GM19455 (cell line): ENCODE results near the gene ASB13.

Experiments used
- ATAC-seq: cut with Tn5 transposase; IDR thresholded peaks from one replicate; pipeline ENCODE4 v1.9.1; 2021; ENCODE audit not compliant: unreplicated experiment

Gene ASB13

GRCh38 chr10:5670662-5671375, 4.4 kb upstream of the ASB13 start:
- ATAC-seq = no peak

GRCh38 chr10:5669604-5670003, 3.2 kb upstream of the ASB13 start:
- no peak for ATAC-seq

GRCh38 chr10:5668429-5668828, 2.0 kb upstream of the ASB13 start:
- no peak for ATAC-seq

GRCh38 chr10:5666841-5667630, 641 bp upstream of the ASB13 start:
- ATAC-seq = no peak

- no peak for ATAC-seq
These were observed 905 bp downstream of the ASB13 start for GRCh38 chr10:5665373-5666007.

GRCh38 chr10:5663692-5664427, 2.5 kb downstream of the ASB13 start:
- no peak for ATAC-seq

GRCh38 chr10:5662708-5663579, 3.5 kb downstream of the ASB13 start:
- no peak for ATAC-seq

- no peak for ATAC-seq
These were observed 5.4 kb downstream of the ASB13 start for GRCh38 chr10:5661043-5661442.

GRCh38 chr10:5659702-5660528, 6.5 kb downstream of the ASB13 start:
- no peak for ATAC-seq

GRCh38 chr10:5658871-5659618, 7.3 kb downstream of the ASB13 start:
- ATAC-seq = no peak

- no peak for ATAC-seq
These were observed 9.4 kb downstream of the ASB13 start for GRCh38 chr10:5656737-5657579.

GRCh38 chr10:5655121-5655520, 11.3 kb downstream of the ASB13 start:
- no peak for ATAC-seq

- no peak for ATAC-seq
These were observed 12.1 kb downstream of the ASB13 start for GRCh38 chr10:5654218-5654755.

GRCh38 chr10:5652746-5653145, 13.6 kb downstream of the ASB13 start:
- no peak for ATAC-seq

GRCh38 chr10:5651388-5651764, 15.0 kb downstream of the ASB13 start:
- ATAC-seq = no peak

GRCh38 chr10:5650664-5651387, 15.6 kb downstream of the ASB13 start:
- no peak for ATAC-seq

- no peak for ATAC-seq
These were observed 16.6 kb downstream of the ASB13 start for GRCh38 chr10:5649746-5650145.
